Measurements from ENCODE around the gene LAMA3. TPM values are rescaled to one million over a fixed set of nuclear protein-coding genes. Genes with fewer than 3 reads are reported as not detected.

Gene LAMA3
- total RNA-seq, 2 donors from 2014 or later = 31.9 to 41.3 TPM

- Histone ChIP-seq H3K36me3 (no peaks in the 10 kb centered on the region), H3K4me1 (no peaks in the 10 kb centered on the region), H3K4me3 (no peak overlapping the region), H3K9ac (ENCODE audit: low read depth in 2 of 2, low read length in 2 of 2) (no peak overlapping the region), H3K27me3 (no peaks in the 10 kb centered on the region), H3K9me3 (no peaks in the 10 kb centered on the region), H3K27ac (no peak overlapping the region)
- no peak for DNase-seq
- intact Hi-C loops (cut with DNase I) = no loop called here
- no peak for TF ChIP-seq CTCF (IDR thresholded peaks at IDR 0.05)
These were observed 249.7 kb downstream of the LAMA3 start for GRCh38 chr18:23938901-23939341.

- no peaks in the 10 kb centered on the region for H3K9me3 ChIP-seq
- H3K36me3 ChIP-seq = no peaks in the 10 kb centered on the region
- TF ChIP-seq CTCF (IDR thresholded peaks at IDR 0.05) = no peak
- no peaks in the 10 kb centered on the region for H3K4me1 ChIP-seq
- H3K4me3 ChIP-seq = no peak overlapping the region
- H3K27me3 ChIP-seq = no peaks in the 10 kb centered on the region
- H3K27ac ChIP-seq = no peak overlapping the region
- DNase-seq = no peak
- intact Hi-C loops (cut with DNase I) = no loop called here
- no peak overlapping the region for H3K9ac ChIP-seq (ENCODE audit: low read depth in 2 of 2, low read length in 2 of 2)
These were observed 250.1 kb downstream of the LAMA3 start for GRCh38 chr18:23939366-23939765.

- no peaks in the 10 kb centered on the region for H3K9me3 ChIP-seq
- DNase-seq = no peak
- no peaks in the 10 kb centered on the region for H3K4me1 ChIP-seq
- intact Hi-C loops (cut with DNase I) = no loop called here
- H3K27ac ChIP-seq = no peak overlapping the region
- no peak overlapping the region for H3K4me3 ChIP-seq
- TF ChIP-seq CTCF (IDR thresholded peaks at IDR 0.05) = no peak
- H3K9ac ChIP-seq (ENCODE audit: low read depth in 2 of 2, low read length in 2 of 2) = no peak overlapping the region
- H3K36me3 ChIP-seq = no peaks in the 10 kb centered on the region
- H3K27me3 ChIP-seq = no peaks in the 10 kb centered on the region
These were observed 250.6 kb downstream of the LAMA3 start for GRCh38 chr18:23939896-23940295.

GRCh38 chr18:23941791-23942190 is 252.5 kb downstream of the LAMA3 start:
- DNase-seq = no peak
- no peaks in the 10 kb centered on the region for H3K9me3 ChIP-seq
- no peaks in the 10 kb centered on the region for H3K4me1 ChIP-seq
- H3K9ac ChIP-seq (ENCODE audit: low read depth in 2 of 2, low read length in 2 of 2) = no peak overlapping the region
- H3K27me3 ChIP-seq = no peaks in the 10 kb centered on the region
- H3K36me3 ChIP-seq = no peaks in the 10 kb centered on the region
- intact Hi-C loops (cut with DNase I) = no loop called here
- H3K4me3 ChIP-seq = no peak overlapping the region
- TF ChIP-seq CTCF (IDR thresholded peaks at IDR 0.05) = no peak
- H3K27ac ChIP-seq = no peak overlapping the region

GRCh38 chr18:23943104-23943503 is 253.9 kb downstream of the LAMA3 start:
- no peaks in the 10 kb centered on the region for H3K36me3 ChIP-seq
- intact Hi-C loops (cut with DNase I) = no loop called here

More at GRCh38 chr18:23943104-23943503, 253.9 kb downstream of the LAMA3 start:
- no peaks in the 10 kb centered on the region for H3K27me3 ChIP-seq
- H3K4me3 ChIP-seq = no peak overlapping the region
- no peaks in the 10 kb centered on the region for H3K4me1 ChIP-seq
- H3K27ac ChIP-seq = no peak overlapping the region
- no peaks in the 10 kb centered on the region for H3K9me3 ChIP-seq
- no peak for DNase-seq
- no peak for TF ChIP-seq CTCF (IDR thresholded peaks at IDR 0.05)
- no peak overlapping the region for H3K9ac ChIP-seq (ENCODE audit: low read depth in 2 of 2, low read length in 2 of 2)

All from colonic mucosa (tissue), 4 donors.